ENCODE measurements around the gene AOPEP. TPM values are rescaled to one million over a fixed set of nuclear protein-coding genes. Genes with fewer than 3 reads are reported as not detected.

The AOPEP gene
- total RNA-seq, 1 donor from 2014 or later, result 79.7 TPM

GRCh38 chr9:94885854-94886447 lies 159.5 kb downstream of the AOPEP start:
- intact Hi-C loops (cut with DNase I), result no loop called here
- DNase-seq, result no peak
- peak overlapping the region; percentile 33 for H3K27ac ChIP-seq

GRCh38 chr9:94887721-94888120 lies 161.2 kb downstream of the AOPEP start:
- Histone ChIP-seq H3K9me3 (peaks cover 6% of the 10 kb centered on the region), H3K36me3 (no peaks in the 10 kb centered on the region), H3K27ac (no peak overlapping the region), H3K27me3 (no peaks in the 10 kb centered on the region), H3K4me1 (peaks cover 18% of the 10 kb centered on the region), H3K4me3 (no peak overlapping the region)
- TF ChIP-seq CTCF (IDR thresholded peaks at IDR 0.05), result no peak
- intact Hi-C loops (cut with DNase I), result no loop called here
- DNase-seq (no peak), ATAC-seq (no peak)

More at GRCh38 chr9:94885854-94886447, 159.5 kb downstream of the AOPEP start:
- ATAC-seq, result no peak
- peaks cover 1% of the 10 kb centered on the region for H3K9me3 ChIP-seq
- no peaks in the 10 kb centered on the region for H3K27me3 ChIP-seq
- H3K4me3 ChIP-seq, result no peak overlapping the region
- peaks cover 31% of the 10 kb centered on the region for H3K4me1 ChIP-seq
- H3K36me3 ChIP-seq, result no peaks in the 10 kb centered on the region
- no peak for TF ChIP-seq CTCF (IDR thresholded peaks at IDR 0.05)

GRCh38 chr9:94888775-94889174 lies 162.3 kb downstream of the AOPEP start:
- DNase-seq (no peak), ATAC-seq (no peak)
- TF ChIP-seq CTCF (IDR thresholded peaks at IDR 0.05), result no peak
- Histone ChIP-seq H3K36me3 (no peaks in the 10 kb centered on the region), H3K27ac (no peak overlapping the region), H3K4me1 (peaks cover 11% of the 10 kb centered on the region), H3K27me3 (no peaks in the 10 kb centered on the region), H3K4me3 (no peak overlapping the region), H3K9me3 (peaks cover 6% of the 10 kb centered on the region)
- intact Hi-C loops (cut with DNase I), result no loop called here

GRCh38 chr9:94889628-94890027 lies 163.1 kb downstream of the AOPEP start:
- ATAC-seq (no peak), DNase-seq (no peak)
- no peaks in the 10 kb centered on the region for H3K36me3 ChIP-seq
- H3K27me3 ChIP-seq, result no peaks in the 10 kb centered on the region
- intact Hi-C loops (cut with DNase I), result no loop called here
- TF ChIP-seq CTCF (IDR thresholded peaks at IDR 0.05), result no peak
- no peak overlapping the region for H3K4me3 ChIP-seq
- peaks cover 6% of the 10 kb centered on the region for H3K9me3 ChIP-seq
- peaks cover 11% of the 10 kb centered on the region for H3K4me1 ChIP-seq
- no peak overlapping the region for H3K27ac ChIP-seq

- peaks cover 6% of the 10 kb centered on the region for H3K9me3 ChIP-seq
- no peak for TF ChIP-seq CTCF (IDR thresholded peaks at IDR 0.05)
- H3K27me3 ChIP-seq, result no peaks in the 10 kb centered on the region
- ATAC-seq, result no peak
- intact Hi-C loops (cut with DNase I), result no loop called here
- no peak overlapping the region for H3K27ac ChIP-seq
- H3K4me1 ChIP-seq, result no peaks in the 10 kb centered on the region
- H3K4me3 ChIP-seq, result no peak overlapping the region
- H3K36me3 ChIP-seq, result no peaks in the 10 kb centered on the region
- no peak for DNase-seq
Observed at GRCh38 chr9:94891183-94891582, 164.7 kb downstream of the AOPEP start.

GRCh38 chr9:94892675-94893074 lies 166.2 kb downstream of the AOPEP start:
- Histone ChIP-seq H3K27ac (no peak overlapping the region), H3K36me3 (no peaks in the 10 kb centered on the region), H3K4me3 (no peak overlapping the region), H3K4me1 (no peaks in the 10 kb centered on the region), H3K27me3 (no peaks in the 10 kb centered on the region), H3K9me3 (peaks cover 6% of the 10 kb centered on the region)
- DNase-seq (no peak), ATAC-seq (no peak)
- no peak for TF ChIP-seq CTCF (IDR thresholded peaks at IDR 0.05)
- intact Hi-C loops (cut with DNase I), result no loop called here

Data from upper lobe of right lung (tissue), 1 donor.